C1 segment of cervical spinal cord (tissue), 14 donors: ENCODE data around the gene IKZF3.
"Not testable (repeated sequence)": the region's sequence is repeated elsewhere in the genome, so short reads cannot be mapped to it uniquely, and the experiment has no call there.

ENCODE experiments used
- DNase-seq, 14 donors: peaks; one replicate each; lab custom pipeline; 2025; lab: John Stamatoyannopoulos, UW

Gene IKZF3

GRCh38 chr17:39719563-39720355 is 144.4 kb downstream of the IKZF3 start:
- no peak for DNase-seq

- no peak for DNase-seq
These were observed 146.5 kb downstream of the IKZF3 start for GRCh38 chr17:39717660-39718059.

- no peak for DNase-seq
These were observed 147.1 kb downstream of the IKZF3 start for GRCh38 chr17:39716879-39717536.

GRCh38 chr17:39716073-39716818 is 147.9 kb downstream of the IKZF3 start:
- DNase-seq, result no peak

- no peak for DNase-seq
These were observed 148.6 kb downstream of the IKZF3 start for GRCh38 chr17:39715375-39716072.

DNA sequence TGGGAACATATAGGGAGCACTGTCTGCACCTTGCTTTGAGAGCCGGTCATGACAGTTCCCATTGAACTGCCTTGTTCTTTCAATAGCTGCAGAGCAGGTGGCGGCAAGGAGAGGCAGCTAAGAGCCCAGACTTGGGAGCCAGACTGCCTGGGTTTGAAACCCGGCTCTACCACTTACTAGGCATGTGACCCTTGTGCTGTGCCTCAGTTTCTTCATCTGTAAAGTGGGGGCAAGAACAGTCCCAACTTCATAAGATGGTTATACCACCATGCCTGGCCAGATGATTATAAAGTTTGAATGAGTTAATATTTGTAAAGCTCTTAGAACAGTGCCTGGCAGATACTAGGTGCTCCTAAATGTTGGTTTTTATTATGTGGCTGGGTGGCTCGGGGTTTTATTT is 149.9 kb downstream of the IKZF3 start:
- DNase-seq, result no peak

- DNase-seq, result no peak
These were observed 152.3 kb downstream of the IKZF3 start for GRCh38 chr17:39711851-39712250.

DNA sequence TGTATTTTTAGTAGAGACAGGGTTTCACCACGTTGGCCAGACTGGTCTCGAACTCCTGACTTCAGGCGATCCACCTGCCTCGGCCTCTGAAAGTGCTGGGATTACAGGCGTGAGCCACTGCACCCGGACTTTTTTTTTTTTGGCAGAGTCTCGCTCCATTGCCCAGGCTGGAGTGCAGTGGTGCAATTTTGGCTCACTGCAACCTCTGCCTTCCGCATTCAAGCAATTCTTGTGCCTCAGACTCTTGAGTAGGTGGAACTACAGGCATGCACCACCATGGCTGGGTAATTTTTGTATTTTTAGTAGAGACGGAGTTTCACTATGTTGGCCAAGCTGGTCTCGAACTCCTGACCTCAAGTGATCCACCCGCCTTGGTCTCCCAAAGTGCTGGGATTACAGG is 153.0 kb downstream of the IKZF3 start:
- DNase-seq, result not testable (repeated sequence)

- DNase-seq, result no peak
These were observed 153.8 kb downstream of the IKZF3 start for GRCh38 chr17:39709998-39710964.

DNA sequence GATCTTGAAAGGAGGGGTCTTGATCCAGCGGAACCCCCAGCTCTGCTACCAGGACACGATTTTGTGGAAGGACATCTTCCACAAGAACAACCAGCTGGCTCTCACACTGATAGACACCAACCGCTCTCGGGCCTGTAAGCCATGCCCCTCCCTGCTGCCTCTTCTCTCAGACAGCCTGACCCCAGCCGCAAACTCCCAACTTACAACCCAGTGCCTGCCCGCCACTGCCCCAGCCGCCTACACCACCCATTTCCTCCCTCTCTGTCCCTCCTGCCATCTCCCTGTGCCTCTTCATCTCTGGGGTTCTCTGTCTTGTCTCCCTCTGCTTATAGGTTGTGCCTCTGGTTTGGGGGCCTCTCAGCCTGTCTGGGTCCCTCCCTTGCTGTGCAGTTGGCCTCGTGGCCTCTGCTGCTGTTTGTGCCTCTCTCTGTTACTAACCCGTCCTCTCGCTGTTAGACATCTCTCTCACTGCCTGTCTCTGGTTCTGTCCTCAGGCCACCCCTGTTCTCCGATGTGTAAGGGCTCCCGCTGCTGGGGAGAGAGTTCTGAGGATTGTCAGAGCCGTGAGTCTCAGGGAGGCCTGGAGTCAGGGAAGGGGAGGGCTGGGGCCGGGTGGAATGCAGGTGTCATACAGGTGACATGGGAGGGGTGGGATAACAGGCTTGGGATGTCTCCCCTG is 154.7 kb downstream of the IKZF3 start:
- no peak for DNase-seq
